ENCODE data around the gene ACVR1C.
"Not testable (repeated sequence)": the region's sequence is repeated elsewhere in the genome, so short reads cannot be mapped to it uniquely, and the experiment has no call there.

Gene ACVR1C

GRCh38 chr2:157587576-157587975 is 41.1 kb downstream of the ACVR1C start:
- no peak for TF ChIP-seq CTCF (conservative IDR thresholded peaks at IDR 0.05)
- no peak for TF ChIP-seq ZFX (IDR thresholded peaks at IDR 0.05)
- H3K27ac ChIP-seq = no peak overlapping the region

DNA sequence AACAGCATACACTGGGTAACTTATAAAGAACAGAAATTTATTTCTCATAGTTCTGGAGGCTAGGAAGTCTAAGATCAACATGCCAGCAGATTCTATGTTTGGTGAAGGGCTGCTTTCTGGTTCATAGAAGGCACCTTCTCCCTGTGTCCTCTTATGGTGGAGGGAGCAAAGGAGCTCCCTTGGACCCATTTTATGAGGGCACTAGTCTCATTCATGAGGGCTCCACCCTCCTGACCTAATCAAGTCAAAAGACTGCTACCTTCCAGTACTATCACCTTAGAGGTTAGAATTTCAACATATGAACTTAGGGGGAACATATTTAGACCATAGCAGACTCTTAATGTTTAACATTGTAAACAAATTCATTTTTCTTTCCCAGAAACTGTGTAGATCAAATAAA is 54.5 kb downstream of the ACVR1C start:
- no peak overlapping the region for H3K27ac ChIP-seq
- TF ChIP-seq ZFX (IDR thresholded peaks at IDR 0.05) = no peak
- no peak for TF ChIP-seq CTCF (conservative IDR thresholded peaks at IDR 0.05)

- no peak overlapping the region for H3K27ac ChIP-seq
- no peak for TF ChIP-seq ZFX (IDR thresholded peaks at IDR 0.05)
- peak; percentile 51 for TF ChIP-seq CTCF (conservative IDR thresholded peaks at IDR 0.05)
Observed at GRCh38 chr2:157572725-157573124, 55.9 kb downstream of the ACVR1C start.

- not testable (repeated sequence) for H3K27ac ChIP-seq
Observed at GRCh38 chr2:157566623-157567022, 62.0 kb downstream of the ACVR1C start.

- H3K27ac ChIP-seq = not testable (repeated sequence)
Observed at GRCh38 chr2:157566113-157566512, 62.6 kb downstream of the ACVR1C start.

DNA sequence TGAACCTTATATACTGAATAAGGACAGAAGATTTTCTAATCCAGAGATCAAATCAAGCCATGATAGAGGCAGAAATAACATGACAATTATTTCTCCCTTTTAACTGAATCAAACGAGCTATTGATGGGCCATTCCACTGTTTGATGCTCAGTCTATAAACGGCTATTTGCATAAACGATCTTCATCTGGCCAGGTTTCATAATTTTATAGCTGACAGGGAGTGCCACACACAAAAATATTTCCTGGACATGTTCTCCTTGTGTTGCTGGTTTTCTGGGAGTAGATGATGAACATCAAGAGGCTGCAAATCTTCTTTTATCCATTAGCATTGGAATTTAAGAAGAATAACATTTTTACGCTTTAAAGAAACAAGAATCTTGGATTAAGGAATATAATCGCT is 63.1 kb downstream of the ACVR1C start:
- no peak for TF ChIP-seq CTCF (conservative IDR thresholded peaks at IDR 0.05)
- no peak overlapping the region for H3K27ac ChIP-seq

DNA sequence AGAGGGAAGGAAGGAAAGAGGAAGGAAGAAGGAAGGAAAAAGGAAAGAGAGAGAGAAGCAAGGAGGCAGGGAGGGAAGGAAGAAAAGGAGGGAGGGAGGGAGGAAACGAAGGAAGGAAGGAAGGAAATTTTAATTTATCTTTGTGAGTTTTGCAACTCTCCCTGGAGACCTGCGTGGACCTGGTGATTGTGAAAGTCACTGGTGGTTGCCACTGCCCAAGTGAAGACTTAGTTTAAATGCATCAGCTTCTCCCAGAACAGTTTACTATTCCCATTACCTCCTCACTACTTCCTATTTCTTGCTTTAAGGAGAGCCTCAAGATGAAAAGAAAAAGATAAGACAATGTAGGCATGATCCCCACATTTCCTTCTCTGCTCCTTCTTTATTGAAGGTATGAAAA is 68.8 kb downstream of the ACVR1C start:
- TF ChIP-seq ZFX (IDR thresholded peaks at IDR 0.05) = no peak
- TF ChIP-seq CTCF (conservative IDR thresholded peaks at IDR 0.05) = no peak
- no peak overlapping the region for H3K27ac ChIP-seq

GRCh38 chr2:157559461-157559860 is 69.2 kb downstream of the ACVR1C start:
- TF ChIP-seq CTCF (conservative IDR thresholded peaks at IDR 0.05) (no peak), ZFX (IDR thresholded peaks at IDR 0.05) (no peak)
- no peak overlapping the region for H3K27ac ChIP-seq

- no peak overlapping the region for H3K27ac ChIP-seq
- TF ChIP-seq CTCF (conservative IDR thresholded peaks at IDR 0.05) = no peak
- no peak for TF ChIP-seq ZFX (IDR thresholded peaks at IDR 0.05)
Observed at GRCh38 chr2:157559061-157559460, 69.6 kb downstream of the ACVR1C start.
